Stomach (tissue), 4 donors: ENCODE data around the gene ZMIZ1.

Source experiments
- CTCF ChIP-seq, 7 experiments: fragments of 450-650 bp in 4 of 7; fragments of 200-600 bp in 3 of 7; sonication (generic) in 3 of 7; IDR thresholded peaks; one replicate each; pipeline ENCODE4 v1.5.1; 2016 to 2019; ENCODE audit warnings: antibody characterized with exemption in 7 of 7, control low read depth in 2 of 7, mild to moderate bottlenecking in 1 of 7
- POLR2AphosphoS5 ChIP-seq, 3 donors: sonication (generic); formaldehyde crosslinking; IDR thresholded peaks; one replicate each; pipeline ENCODE4 v1.6.1; 2016; ENCODE audit warnings: antibody characterized with exemption in 3 of 3

- TF ChIP-seq POLR2AphosphoS5 (IDR thresholded peaks at IDR 0.05) (no peak), CTCF (IDR thresholded peaks at IDR 0.05) (no peak)
These were observed 186.3 kb downstream of the ZMIZ1 start for GRCh38 chr10:79255007-79255507.
